ENCODE data around the gene NELFCD.

DNA sequence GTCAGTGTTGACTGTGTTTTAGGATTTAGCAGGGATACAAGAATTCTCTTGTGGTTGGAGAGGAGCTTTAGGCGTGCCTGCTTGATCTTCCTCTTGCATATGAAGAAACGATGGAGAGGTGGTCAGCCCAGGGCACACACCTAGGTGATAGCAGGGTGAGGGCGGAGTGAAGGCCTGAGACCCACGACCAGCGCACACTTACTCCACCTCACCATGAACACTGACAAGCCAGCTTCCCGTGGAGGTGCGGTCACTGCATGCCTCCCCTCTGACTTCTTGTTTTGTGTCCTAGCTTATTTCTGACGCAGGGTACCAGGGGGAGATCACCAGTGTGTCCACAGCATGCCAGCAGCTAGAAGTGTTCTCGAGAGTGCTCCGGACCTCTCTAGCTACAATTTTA is 8.1 kb downstream of the NELFCD start:
- TF ChIP-seq POLR2AphosphoS5 (IDR thresholded peaks at IDR 0.05; ENCODE audit: low read depth, low read length): no peak
- TF ChIP-seq POLR2A (IDR thresholded peaks at IDR 0.05; ENCODE audit: low read depth, low read length): no peak
